ENCODE data around the gene UGT2A1. TPM values are rescaled to one million over a fixed set of nuclear protein-coding genes. Genes with fewer than 3 reads are reported as not detected.

Gene UGT2A1
- polyA plus RNA-seq, 1 experiment: not detected

DNA sequence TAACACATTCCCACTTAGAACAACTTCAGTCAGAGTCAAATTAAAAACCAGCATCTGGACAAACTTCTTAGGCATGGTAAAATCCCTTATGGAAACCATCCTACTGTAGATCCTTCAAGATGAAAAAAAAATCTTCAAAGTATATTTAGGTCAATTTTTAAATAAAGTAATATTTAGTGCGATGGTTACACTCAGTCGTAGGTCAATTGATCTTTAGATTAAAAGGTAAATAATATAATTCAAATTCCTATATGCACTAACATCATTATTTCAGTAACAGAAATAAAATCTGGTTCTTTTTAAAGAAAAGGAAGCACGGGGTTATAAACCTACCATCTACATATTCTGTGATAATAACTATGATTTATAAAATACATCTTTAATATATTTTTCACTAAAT, 13.5 kb downstream of the UGT2A1 start, which contains the start of gene UGT2A2:
Gene UGT2A2, minus strand, starts transcription at position 101 of the 400 bp plus-strand sequence. Its CDS starts 2 bp downstream, at position 99.
- Histone ChIP-seq H3K4me3 (ENCODE audit: low read depth, low read length) (no peak within 1 kb of the TSS), H3K9me3 (ENCODE audit: control insufficient read depth, insufficient read depth, low read length) (no peaks in the 10 kb centered on the region), H3K27me3 (ENCODE audit: control insufficient read depth, insufficient read depth, low read length) (no peaks in the 10 kb centered on the region), H3K27ac (ENCODE audit: low read depth, low read length) (no peak within 1 kb of the TSS)
- ChIA-PET CTCF (no interaction called here), POLR2A (no interaction called here)
- no peak for DNase-seq (ENCODE audit: low read depth, low spot score)
- TF ChIP-seq, protein P1, sequence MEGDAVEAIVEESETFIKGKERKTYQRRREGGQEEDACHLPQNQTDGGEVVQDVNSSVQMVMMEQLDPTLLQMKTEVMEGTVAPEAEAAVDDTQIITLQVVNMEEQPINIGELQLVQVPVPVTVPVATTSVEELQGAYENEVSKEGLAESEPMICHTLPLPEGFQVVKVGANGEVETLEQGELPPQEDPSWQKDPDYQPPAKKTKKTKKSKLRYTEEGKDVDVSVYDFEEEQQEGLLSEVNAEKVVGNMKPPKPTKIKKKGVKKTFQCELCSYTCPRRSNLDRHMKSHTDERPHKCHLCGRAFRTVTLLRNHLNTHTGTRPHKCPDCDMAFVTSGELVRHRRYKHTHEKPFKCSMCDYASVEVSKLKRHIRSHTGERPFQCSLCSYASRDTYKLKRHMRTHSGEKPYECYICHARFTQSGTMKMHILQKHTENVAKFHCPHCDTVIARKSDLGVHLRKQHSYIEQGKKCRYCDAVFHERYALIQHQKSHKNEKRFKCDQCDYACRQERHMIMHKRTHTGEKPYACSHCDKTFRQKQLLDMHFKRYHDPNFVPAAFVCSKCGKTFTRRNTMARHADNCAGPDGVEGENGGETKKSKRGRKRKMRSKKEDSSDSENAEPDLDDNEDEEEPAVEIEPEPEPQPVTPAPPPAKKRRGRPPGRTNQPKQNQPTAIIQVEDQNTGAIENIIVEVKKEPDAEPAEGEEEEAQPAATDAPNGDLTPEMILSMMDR (IDR thresholded peaks at IDR 0.05; ENCODE audit: low read depth, low read length): no peak

DNA sequence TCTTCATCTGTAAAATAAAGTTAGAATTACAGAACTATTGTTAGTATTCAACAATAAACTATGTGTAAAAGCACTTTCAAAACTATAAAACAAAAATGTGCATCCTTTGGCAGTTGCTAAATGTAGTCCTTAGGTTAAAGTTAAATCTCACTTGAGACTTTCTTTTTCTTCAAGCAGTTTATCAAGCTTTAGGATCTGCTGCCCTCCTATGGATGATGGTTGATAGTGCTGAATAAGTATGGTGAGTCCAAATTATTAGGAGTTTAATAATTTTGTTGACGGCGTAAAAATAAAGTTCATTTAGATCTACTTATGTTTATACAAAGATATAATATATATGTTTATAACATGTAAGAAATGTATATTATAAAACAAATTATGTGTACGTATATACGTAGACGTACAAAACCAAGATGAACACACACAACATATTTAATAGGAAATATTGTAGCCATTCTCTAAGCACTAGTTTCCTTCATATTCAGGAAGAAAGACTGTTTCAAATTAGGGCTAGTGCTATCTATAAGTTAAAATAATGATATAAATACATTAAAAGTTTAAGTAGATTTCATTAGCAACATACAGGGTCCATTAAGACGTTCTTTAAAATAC, 35.9 kb downstream of the UGT2A1 start:
- Histone ChIP-seq H3K27me3 (ENCODE audit: control insufficient read depth, insufficient read depth, low read length) (no peaks in the 10 kb centered on the region), H3K9me3 (ENCODE audit: control insufficient read depth, insufficient read depth, low read length) (no peaks in the 10 kb centered on the region), H3K4me3 (ENCODE audit: low read depth, low read length) (no peak overlapping the region), H3K27ac (ENCODE audit: low read depth, low read length) (no peak overlapping the region)
- DNase-seq (ENCODE audit: low read depth, low spot score): peak; percentile 0
- TF ChIP-seq, protein P1 (IDR thresholded peaks at IDR 0.05; ENCODE audit: low read depth, low read length): peak; percentile 55
- CTCF ChIA-PET: interaction anchor here (1.3 to 1.6 kb wide), 2 partner anchors 1119 to 1346 kb away, joined by 4 to 8 read pairs; no protein-coding TSS in a partner anchor
- POLR2A ChIA-PET: no interaction called here

DNA sequence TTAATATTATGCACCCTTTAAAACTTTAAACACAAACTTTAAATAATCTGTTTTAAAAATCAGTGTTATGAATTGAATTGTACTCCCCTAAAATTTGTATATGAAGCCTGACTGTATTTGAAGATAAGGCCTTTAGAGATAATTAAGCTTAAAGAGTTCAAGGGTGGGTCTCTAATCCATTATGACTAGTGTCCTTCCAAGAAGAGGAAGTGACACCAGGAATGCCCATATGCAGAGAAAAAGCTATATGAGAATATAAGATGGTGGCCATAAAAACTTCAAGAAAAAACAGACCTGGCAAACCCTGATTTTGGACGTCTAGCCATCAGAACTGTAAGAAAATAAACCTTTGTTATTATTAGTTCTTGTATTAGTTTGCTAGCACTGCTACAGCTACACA, 42.6 kb downstream of the UGT2A1 start:
- ChIA-PET POLR2A (no interaction called here), CTCF (no interaction called here)
- Histone ChIP-seq H3K9me3 (ENCODE audit: control insufficient read depth, insufficient read depth, low read length) (no peaks in the 10 kb centered on the region), H3K4me3 (ENCODE audit: low read depth, low read length) (no peak overlapping the region), H3K27ac (ENCODE audit: low read depth, low read length) (no peak overlapping the region), H3K27me3 (ENCODE audit: control insufficient read depth, insufficient read depth, low read length) (no peaks in the 10 kb centered on the region)
- no peak for DNase-seq (ENCODE audit: low read depth, low spot score)
- TF ChIP-seq, protein P1 (IDR thresholded peaks at IDR 0.05; ENCODE audit: low read depth, low read length): no peak

DNA sequence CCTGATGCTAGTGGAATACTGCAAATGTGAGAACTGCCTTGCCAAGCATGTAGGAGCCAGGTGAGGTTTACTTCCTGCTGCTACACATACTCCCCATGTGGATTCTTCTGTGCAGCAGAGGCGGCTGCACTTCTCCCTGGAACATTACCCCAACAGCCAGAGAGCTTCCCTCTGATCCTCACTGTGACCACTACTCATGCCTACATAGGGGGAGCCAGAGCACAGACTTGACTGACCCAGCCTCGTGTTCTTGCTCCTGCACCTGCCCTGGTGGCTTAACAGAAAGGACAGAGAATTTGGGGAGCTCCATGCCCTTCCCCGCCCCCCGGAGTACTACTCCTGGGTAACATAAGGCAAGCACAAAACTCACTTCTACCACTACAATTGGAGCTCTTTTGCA, 52.0 kb downstream of the UGT2A1 start:
- TF ChIP-seq, protein P1 (IDR thresholded peaks at IDR 0.05; ENCODE audit: low read depth, low read length): no peak
- Histone ChIP-seq H3K9me3 (ENCODE audit: control insufficient read depth, insufficient read depth, low read length) (no peaks in the 10 kb centered on the region), H3K27me3 (ENCODE audit: control insufficient read depth, insufficient read depth, low read length) (no peaks in the 10 kb centered on the region), H3K4me3 (ENCODE audit: low read depth, low read length) (no peak overlapping the region), H3K27ac (ENCODE audit: low read depth, low read length) (no peak overlapping the region)
- no peak for DNase-seq (ENCODE audit: low read depth, low spot score)
- ChIA-PET CTCF (no interaction called here), POLR2A (no interaction called here)

DNA sequence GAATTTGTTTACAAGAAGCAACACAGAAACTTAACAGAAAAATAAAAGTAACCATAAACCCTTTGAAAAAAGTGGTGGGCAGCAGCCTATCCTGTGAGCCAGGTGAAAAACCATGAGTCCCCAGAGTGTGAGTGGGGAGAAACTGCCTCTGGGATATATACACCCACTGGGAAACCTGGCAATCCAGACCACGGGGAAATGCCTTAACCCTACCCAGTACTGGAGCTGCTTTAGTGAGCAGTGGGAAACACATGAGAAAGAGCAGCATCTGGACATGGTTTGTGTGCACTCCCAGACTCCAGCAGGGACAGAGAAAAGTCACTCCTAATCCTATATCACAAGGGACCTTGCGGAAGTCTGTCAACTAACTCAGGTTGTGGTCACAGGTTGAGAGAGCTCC, 53.0 kb downstream of the UGT2A1 start:
- POLR2A ChIA-PET: no interaction called here
- no peaks in the 10 kb centered on the region for H3K27me3 ChIP-seq (ENCODE audit: control insufficient read depth, insufficient read depth, low read length)
- TF ChIP-seq, protein P1 (IDR thresholded peaks at IDR 0.05; ENCODE audit: low read depth, low read length): no peak

More for the DNA sequence above, 53.0 kb downstream of the UGT2A1 start:
- CTCF ChIA-PET: no interaction called here
- Histone ChIP-seq H3K4me3 (ENCODE audit: low read depth, low read length) (no peak overlapping the region), H3K27ac (ENCODE audit: low read depth, low read length) (no peak overlapping the region), H3K9me3 (ENCODE audit: control insufficient read depth, insufficient read depth, low read length) (no peaks in the 10 kb centered on the region)
- DNase-seq (ENCODE audit: low read depth, low spot score): no peak
